ELR (cell line): ENCODE measurements around the gene COX10.
"Not testable (repeated sequence)": the region's sequence is repeated elsewhere in the genome, so short reads cannot be mapped to it uniquely, and the experiment has no call there.

ENCODE experiments used
- DNase-seq: peaks from one replicate; pipeline ENCODE4 v3.0.0-alpha.2; 2015; ENCODE audit warnings: low read depth

The COX10 gene

GRCh38 chr17:14205992-14206461, 136.7 kb downstream of the COX10 start:
- no peak for DNase-seq

GRCh38 chr17:14206891-14207290, 137.6 kb downstream of the COX10 start:
- DNase-seq, result no peak

- no peak for DNase-seq
Measured at GRCh38 chr17:14207791-14208190, 138.5 kb downstream of the COX10 start.

GRCh38 chr17:14209215-14209614, 139.9 kb downstream of the COX10 start:
- no peak for DNase-seq

- no peak for DNase-seq
Measured at GRCh38 chr17:14211246-14211645, 141.9 kb downstream of the COX10 start.

- no peak for DNase-seq
Measured at GRCh38 chr17:14211801-14212200, 142.5 kb downstream of the COX10 start.

- no peak for DNase-seq
Measured at GRCh38 chr17:14212401-14212800, 143.1 kb downstream of the COX10 start.

GRCh38 chr17:14214271-14214670, 145.0 kb downstream of the COX10 start:
- peak; percentile 79 for DNase-seq

GRCh38 chr17:14222611-14223010, 153.3 kb downstream of the COX10 start:
- DNase-seq, result no peak

GRCh38 chr17:14225254-14225980, 156.1 kb downstream of the COX10 start:
- no peak for DNase-seq

GRCh38 chr17:14227052-14227451, 157.7 kb downstream of the COX10 start:
- no peak for DNase-seq

GRCh38 chr17:14228903-14229302, 159.6 kb downstream of the COX10 start:
- no peak for DNase-seq

- peak; percentile 22 for DNase-seq
Measured at GRCh38 chr17:14231187-14231586, 161.9 kb downstream of the COX10 start.

GRCh38 chr17:14235047-14235446, 165.7 kb downstream of the COX10 start:
- DNase-seq, result not testable (repeated sequence)

- not testable (repeated sequence) for DNase-seq
Measured at GRCh38 chr17:14236032-14236431, 166.7 kb downstream of the COX10 start.

GRCh38 chr17:14236762-14237161, 167.5 kb downstream of the COX10 start, which contains the start of gene CDRT15:
CDRT15 (minus strand) TSS chr17:14236862; CDS start chr17:14236833, 29 bp downstream.
- not testable (repeated sequence) for DNase-seq

GRCh38 chr17:14239271-14239670, 170.0 kb downstream of the COX10 start:
- not testable (repeated sequence) for DNase-seq

GRCh38 chr17:14245002-14245401, 175.7 kb downstream of the COX10 start:
- DNase-seq, result no peak

- no peak for DNase-seq
Measured at GRCh38 chr17:14245629-14246028, 176.3 kb downstream of the COX10 start.
